ENCODE measurements around the gene NFIA.

Gene NFIA

GRCh38 chr1:61083013-61083806 is 849 bp downstream of the NFIA start:
- no peak for DNase-seq (ENCODE audit: low read depth in 1 of 2, low spot score in 1 of 2)

GRCh38 chr1:61083807-61084440 is 1.6 kb downstream of the NFIA start:
- DNase-seq (ENCODE audit: low read depth in 1 of 2, low spot score in 1 of 2): no peak

- no peak for DNase-seq (ENCODE audit: low read depth in 1 of 2, low spot score in 1 of 2)
These were observed 2.2 kb downstream of the NFIA start for GRCh38 chr1:61084491-61085031.

- DNase-seq (ENCODE audit: low read depth in 1 of 2, low spot score in 1 of 2): no peak
These were observed 3.0 kb downstream of the NFIA start for GRCh38 chr1:61085206-61085982.

GRCh38 chr1:61085983-61086644 is 3.8 kb downstream of the NFIA start:
- DNase-seq (ENCODE audit: low read depth in 1 of 2, low spot score in 1 of 2): no peak

- DNase-seq (ENCODE audit: low read depth in 1 of 2, low spot score in 1 of 2): no peak
These were observed 5.2 kb downstream of the NFIA start for GRCh38 chr1:61087571-61087970.

GRCh38 chr1:61088163-61088974 is 6.0 kb downstream of the NFIA start:
- no peak for DNase-seq (ENCODE audit: low read depth in 1 of 2, low spot score in 1 of 2)

- no peak for DNase-seq (ENCODE audit: low read depth in 1 of 2, low spot score in 1 of 2)
These were observed 7.0 kb downstream of the NFIA start for GRCh38 chr1:61089338-61089737.

GRCh38 chr1:61089741-61090140 is 7.4 kb downstream of the NFIA start:
- DNase-seq (ENCODE audit: low read depth in 1 of 2, low spot score in 1 of 2): no peak

- no peak for DNase-seq (ENCODE audit: low read depth in 1 of 2, low spot score in 1 of 2)
These were observed 8.3 kb downstream of the NFIA start for GRCh38 chr1:61090546-61091202.

GRCh38 chr1:61091455-61091854 is 9.1 kb downstream of the NFIA start:
- no peak for DNase-seq (ENCODE audit: low read depth in 1 of 2, low spot score in 1 of 2)

GRCh38 chr1:61092642-61093041 is 10.3 kb downstream of the NFIA start:
- DNase-seq (ENCODE audit: low read depth in 1 of 2, low spot score in 1 of 2): no peak

GRCh38 chr1:61093525-61094137 is 11.3 kb downstream of the NFIA start:
- DNase-seq (ENCODE audit: low read depth in 1 of 2, low spot score in 1 of 2): no peak

GRCh38 chr1:61094677-61095469 is 12.5 kb downstream of the NFIA start:
- DNase-seq (ENCODE audit: low read depth in 1 of 2, low spot score in 1 of 2): no peak

- DNase-seq (ENCODE audit: low read depth in 1 of 2, low spot score in 1 of 2): no peak
These were observed 13.1 kb downstream of the NFIA start for GRCh38 chr1:61095470-61095812.

- DNase-seq (ENCODE audit: low read depth in 1 of 2, low spot score in 1 of 2): no peak
These were observed 15.0 kb downstream of the NFIA start for GRCh38 chr1:61097317-61097716.

GRCh38 chr1:61097722-61098121 is 15.4 kb downstream of the NFIA start:
- DNase-seq (ENCODE audit: low read depth in 1 of 2, low spot score in 1 of 2): no peak

- DNase-seq (ENCODE audit: low read depth in 1 of 2, low spot score in 1 of 2): no peak
These were observed 16.0 kb downstream of the NFIA start for GRCh38 chr1:61098333-61098732.
